ENCODE results near the gene MTX2. TPM values are rescaled to one million over a fixed set of nuclear protein-coding genes. Genes with fewer than 3 reads are reported as not detected.
"Not testable (repeated sequence)": the region's sequence is repeated elsewhere in the genome, so short reads cannot be mapped to it uniquely, and the experiment has no call there.

Gene MTX2
- total RNA-seq, 2 experiments from 2014 or later: 27.3 to 30.1 TPM

DNA sequence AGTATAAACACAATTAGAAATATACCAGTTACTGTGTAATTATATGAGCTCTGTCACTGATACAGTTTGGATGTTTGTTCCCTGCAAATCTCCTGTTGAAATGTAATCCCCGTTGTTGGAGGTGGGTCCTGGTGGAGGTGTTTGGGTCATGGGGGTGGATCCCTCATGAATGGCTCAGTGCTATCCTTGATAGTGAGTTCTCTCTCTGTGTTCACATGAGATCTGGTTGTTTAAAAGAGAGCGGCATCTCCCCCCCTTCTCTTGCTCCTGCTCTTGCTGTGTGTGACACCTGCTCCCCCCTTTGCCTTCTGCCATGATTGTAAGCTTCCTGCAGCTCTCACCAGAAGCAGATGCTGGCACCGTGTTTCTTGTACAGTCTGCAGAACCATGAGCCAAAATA is 24.1 kb downstream of the MTX2 start:
- TF ChIP-seq, protein P1, sequence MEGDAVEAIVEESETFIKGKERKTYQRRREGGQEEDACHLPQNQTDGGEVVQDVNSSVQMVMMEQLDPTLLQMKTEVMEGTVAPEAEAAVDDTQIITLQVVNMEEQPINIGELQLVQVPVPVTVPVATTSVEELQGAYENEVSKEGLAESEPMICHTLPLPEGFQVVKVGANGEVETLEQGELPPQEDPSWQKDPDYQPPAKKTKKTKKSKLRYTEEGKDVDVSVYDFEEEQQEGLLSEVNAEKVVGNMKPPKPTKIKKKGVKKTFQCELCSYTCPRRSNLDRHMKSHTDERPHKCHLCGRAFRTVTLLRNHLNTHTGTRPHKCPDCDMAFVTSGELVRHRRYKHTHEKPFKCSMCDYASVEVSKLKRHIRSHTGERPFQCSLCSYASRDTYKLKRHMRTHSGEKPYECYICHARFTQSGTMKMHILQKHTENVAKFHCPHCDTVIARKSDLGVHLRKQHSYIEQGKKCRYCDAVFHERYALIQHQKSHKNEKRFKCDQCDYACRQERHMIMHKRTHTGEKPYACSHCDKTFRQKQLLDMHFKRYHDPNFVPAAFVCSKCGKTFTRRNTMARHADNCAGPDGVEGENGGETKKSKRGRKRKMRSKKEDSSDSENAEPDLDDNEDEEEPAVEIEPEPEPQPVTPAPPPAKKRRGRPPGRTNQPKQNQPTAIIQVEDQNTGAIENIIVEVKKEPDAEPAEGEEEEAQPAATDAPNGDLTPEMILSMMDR (IDR thresholded peaks at IDR 0.05): no peak
- CTCF ChIA-PET: interaction anchor here (0.5 to 1.5 kb wide), 3 partner anchors 23 to 162 kb away, joined by 3 to 6 read pairs (median 3); no protein-coding TSS in a partner anchor

DNA sequence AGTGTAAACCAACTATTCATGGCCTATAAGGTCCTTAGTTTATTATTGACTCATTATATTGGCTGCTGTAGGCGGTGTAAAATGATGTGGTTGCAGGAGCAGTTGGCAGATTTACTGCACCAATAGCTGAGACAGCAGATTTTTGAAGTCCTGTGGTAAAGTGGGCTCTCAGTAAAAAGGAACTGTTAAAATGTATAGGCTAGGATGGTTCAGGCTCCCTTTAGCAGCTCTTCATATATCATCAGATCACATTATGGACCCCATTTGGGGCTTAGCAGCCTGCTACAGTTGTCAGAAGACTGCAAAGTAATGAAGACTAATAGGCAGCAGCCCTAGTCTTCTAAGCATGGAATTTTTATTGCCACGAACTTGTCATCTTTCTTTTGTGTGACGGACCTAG is 27.8 kb downstream of the MTX2 start:
- peaks cover 5% of the 10 kb centered on the region for H3K36me3 Mint-ChIP-seq (ENCODE audit: low read depth)

More for the DNA sequence above, 24.1 kb downstream of the MTX2 start:
- H3K27me3 Mint-ChIP-seq: no peaks in the 10 kb centered on the region
- intact Hi-C loops (cut with micrococcal nuclease): no loop called here
- POLR2A ChIA-PET: no interaction called here
- H3K27ac Mint-ChIP-seq: no peak overlapping the region
- ATAC-seq (no peak), DNase-seq (no peak)
- H3K9me3 Mint-ChIP-seq: peaks cover 2% of the 10 kb centered on the region
- H3K4me1 Mint-ChIP-seq (ENCODE audit: low read depth): peaks cover 42% of the 10 kb centered on the region
- peaks cover 7% of the 10 kb centered on the region for H3K36me3 Mint-ChIP-seq (ENCODE audit: low read depth)
- H3K4me3 Mint-ChIP-seq: no peak overlapping the region

DNA sequence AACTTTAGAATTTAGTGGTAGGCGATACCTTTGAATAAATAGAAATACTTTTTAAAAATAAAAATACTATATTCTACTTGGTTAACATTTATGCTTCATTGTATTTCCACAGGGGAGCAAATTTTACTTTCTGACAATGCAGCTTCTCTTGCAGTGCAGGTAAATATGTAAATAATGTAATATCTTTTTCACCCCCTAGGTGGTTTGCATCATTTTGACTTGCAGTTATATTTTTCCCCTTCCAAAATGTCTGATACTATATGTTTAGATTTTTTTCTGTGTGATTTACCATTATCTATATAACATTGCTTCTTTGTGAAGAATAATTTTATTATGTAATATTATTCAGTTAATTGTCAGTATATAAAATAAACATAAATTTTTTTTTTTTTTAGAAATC is 28.5 kb downstream of the MTX2 start:
- Mint-ChIP-seq H3K4me1 (ENCODE audit: low read depth) (peaks cover 13% of the 10 kb centered on the region), H3K27me3 (no peaks in the 10 kb centered on the region), H3K27ac (no peak overlapping the region), H3K4me3 (no peak overlapping the region), H3K36me3 (ENCODE audit: low read depth) (peaks cover 5% of the 10 kb centered on the region), H3K9me3 (no peaks in the 10 kb centered on the region)
- ATAC-seq: no peak
- POLR2A ChIA-PET: no interaction called here
- TF ChIP-seq, protein P1 (IDR thresholded peaks at IDR 0.05): no peak
- DNase-seq: no peak
- intact Hi-C loops (cut with micrococcal nuclease): no loop called here
- CTCF ChIA-PET: no interaction called here

More for the DNA sequence above, 27.8 kb downstream of the MTX2 start:
- CTCF ChIA-PET: no interaction called here
- TF ChIP-seq, protein P1 (IDR thresholded peaks at IDR 0.05): no peak
- Mint-ChIP-seq H3K4me1 (ENCODE audit: low read depth) (peaks cover 18% of the 10 kb centered on the region), H3K4me3 (no peak overlapping the region), H3K27me3 (no peaks in the 10 kb centered on the region), H3K9me3 (no peaks in the 10 kb centered on the region), H3K27ac (no peak overlapping the region)
- no peak for ATAC-seq
- DNase-seq: no peak
- intact Hi-C loops (cut with micrococcal nuclease): no loop called here
- POLR2A ChIA-PET: no interaction called here

DNA sequence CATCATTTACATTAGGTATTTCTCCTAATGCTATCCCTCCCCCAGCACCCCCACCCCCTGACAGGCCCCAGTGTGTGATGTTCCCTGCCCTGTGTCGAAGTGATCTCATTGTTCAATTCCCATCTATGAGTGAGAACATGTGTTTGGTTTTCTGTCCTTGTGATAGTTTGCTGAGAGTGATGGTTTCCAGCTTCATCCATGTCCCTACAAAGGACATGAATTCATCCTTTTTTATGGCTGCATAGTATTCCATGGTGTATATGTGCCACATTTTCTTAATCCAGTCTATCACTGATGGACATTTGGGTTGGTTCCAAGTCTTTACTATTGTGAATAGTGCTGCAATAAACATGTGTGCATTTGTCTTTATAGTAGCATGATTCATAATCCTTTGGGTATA is 36.8 kb downstream of the MTX2 start:
- POLR2A ChIA-PET; H3K27ac Mint-ChIP-seq; H3K9me3 Mint-ChIP-seq; DNase-seq; H3K4me3 Mint-ChIP-seq; ATAC-seq; CTCF ChIA-PET; intact Hi-C loops (cut with micrococcal nuclease); H3K4me1 Mint-ChIP-seq (ENCODE audit: low read depth); H3K27me3 Mint-ChIP-seq: not testable (repeated sequence)
- H3K36me3 Mint-ChIP-seq (ENCODE audit: low read depth): peaks cover 56% of the 10 kb centered on the region

DNA sequence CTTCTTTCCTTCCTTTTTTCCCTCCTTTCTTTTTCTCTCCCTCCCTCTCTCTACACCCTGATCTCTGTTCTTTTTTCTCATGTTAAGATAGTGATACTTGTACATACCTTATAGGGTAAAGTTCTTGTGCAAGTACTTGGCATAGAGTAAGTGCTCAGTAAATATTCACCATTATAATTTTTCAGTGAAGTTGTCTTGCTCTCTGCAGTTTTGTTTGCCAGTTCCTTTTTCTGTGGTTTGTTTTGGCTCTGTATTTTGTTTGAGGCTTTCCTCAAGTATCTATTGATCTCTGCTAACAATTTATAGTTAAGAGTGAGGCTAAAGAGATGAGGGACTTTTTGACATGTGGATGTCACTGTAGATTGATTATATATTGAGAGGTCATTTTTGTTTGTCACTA is 48.0 kb downstream of the MTX2 start:
- H3K36me3 Mint-ChIP-seq (ENCODE audit: low read depth): peaks cover 13% of the 10 kb centered on the region
- no peak for DNase-seq
- H3K27me3 Mint-ChIP-seq: no peaks in the 10 kb centered on the region
- CTCF ChIA-PET: no interaction called here
- no peak for ATAC-seq
- no peaks in the 10 kb centered on the region for H3K9me3 Mint-ChIP-seq
- no peaks in the 10 kb centered on the region for H3K4me1 Mint-ChIP-seq (ENCODE audit: low read depth)
- no peak overlapping the region for H3K27ac Mint-ChIP-seq
- TF ChIP-seq, protein P1 (IDR thresholded peaks at IDR 0.05): no peak
- POLR2A ChIA-PET: no interaction called here
- no peak overlapping the region for H3K4me3 Mint-ChIP-seq
- intact Hi-C loops (cut with micrococcal nuclease): no loop called here

DNA sequence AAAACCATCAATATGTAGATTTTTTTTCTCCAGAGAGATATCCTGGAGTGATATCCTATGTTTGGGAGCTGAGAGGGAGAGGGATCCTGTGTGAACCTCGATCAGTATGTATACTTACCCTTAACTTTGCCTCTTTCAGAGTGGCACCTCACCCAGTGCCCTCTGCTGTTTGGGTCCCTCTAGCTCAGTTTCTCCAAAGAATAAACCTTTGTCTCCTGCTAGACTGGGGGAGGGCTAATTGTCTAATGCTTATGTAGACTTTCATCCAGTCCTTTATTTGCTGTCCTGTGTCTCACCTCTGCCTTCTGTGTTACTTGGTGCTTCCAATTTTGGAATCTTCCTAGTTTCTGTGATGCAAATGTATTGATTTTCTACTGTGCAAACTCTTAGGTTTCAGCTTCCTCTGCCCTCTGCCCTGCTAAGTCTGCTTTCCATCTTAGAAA is 48.4 kb downstream of the MTX2 start:
- no peak overlapping the region for H3K27ac Mint-ChIP-seq
- no peaks in the 10 kb centered on the region for H3K9me3 Mint-ChIP-seq
- H3K27me3 Mint-ChIP-seq: no peaks in the 10 kb centered on the region
- ATAC-seq: no peak
- TF ChIP-seq, protein P1 (IDR thresholded peaks at IDR 0.05): no peak
- ChIA-PET CTCF (no interaction called here), POLR2A (no interaction called here)
- no peak overlapping the region for H3K4me3 Mint-ChIP-seq
- intact Hi-C loops (cut with micrococcal nuclease): no loop called here
- no peak for DNase-seq
- no peaks in the 10 kb centered on the region for H3K4me1 Mint-ChIP-seq (ENCODE audit: low read depth)
- H3K36me3 Mint-ChIP-seq (ENCODE audit: low read depth): peaks cover 13% of the 10 kb centered on the region
